CD4-positive, alpha-beta T cell (primary cell): ENCODE data around the gene PHF3. TPM values are rescaled to one million over a fixed set of nuclear protein-coding genes. Genes with fewer than 3 reads are reported as not detected.

Experiments used
- ATAC-seq: fragments of 200-7000 bp; cut with Tn5 transposase; one replicate; pipeline ENCODE4 v1.10.0; 2022; ENCODE audit warnings: mild to moderate bottlenecking; ENCODE audit not compliant: poor library complexity
- CTCF ChIA-PET: fragments of 350-600 bp; sonication (Branson Sonifier 250); formaldehyde crosslinking; loops from one replicate; lab custom pipeline; 2021; ENCODE audit warnings: antibody characterized with exemption, inconsistent platforms; lab: Charles Lee
- POLR2A ChIA-PET: fragments of 350-600 bp; sonication (Branson Sonifier 250); formaldehyde crosslinking; loops from one replicate; lab custom pipeline; 2021; ENCODE audit warnings: antibody characterized with exemption, inconsistent platforms; lab: Charles Lee
- DNase-seq, 14 experiments: peaks; one replicate each; pipeline ENCODE4 v3.0.0-alpha.2; 2013 to 2020; ENCODE audit warnings: mixed read lengths in 2 of 14
- H3K27ac ChIP-seq, 2 donors: one replicate each; pipeline versions ENCODE4 v1.5.1 to v1.7.0; 2013; ENCODE audit warnings: low read length in 2 of 2, low read depth in 1 of 2, mild to moderate bottlenecking in 1 of 2
- H3K27me3 ChIP-seq, 2 experiments: 1 replicate in 1 of 2; 2 replicates in 1 of 2; pipeline versions ENCODE4 v1.6.1 to v1.7.0; 2013; ENCODE audit warnings: low read length in 2 of 2, control low read depth in 1 of 2, mild to moderate bottlenecking in 1 of 2, moderate library complexity in 1 of 2; ENCODE audit not compliant: insufficient read depth in 2 of 2, control insufficient read depth in 1 of 2
- H3K36me3 ChIP-seq: one replicate; pipeline ENCODE4 v1.6.1; 2013; ENCODE audit warnings: low read length, control low read depth; ENCODE audit not compliant: insufficient read depth
- H3K4me1 ChIP-seq: one replicate; pipeline ENCODE4 v1.6.1; 2013; ENCODE audit warnings: low read length, control low read depth; ENCODE audit not compliant: insufficient read depth
- H3K4me3 ChIP-seq: one replicate; pipeline ENCODE4 v1.5.1; 2013; ENCODE audit warnings: mild to moderate bottlenecking, low read length, moderate library complexity
- H3K9me3 ChIP-seq, 2 experiments: 1 replicate in 1 of 2; 2 replicates in 1 of 2; pipeline versions ENCODE4 v1.6.1 to v1.7.0; 2013; ENCODE audit warnings: low read length in 2 of 2, mild to moderate bottlenecking in 2 of 2, control low read depth in 1 of 2, moderate library complexity in 1 of 2; ENCODE audit not compliant: control insufficient read depth in 1 of 2, insufficient read depth in 1 of 2
- H3K27ac Mint-ChIP-seq: one replicate; pipeline ENCODE4 v1.8.0; 2020; ENCODE audit warnings: mixed read lengths
- H3K27me3 Mint-ChIP-seq: one replicate; pipeline ENCODE4 v1.8.0; 2021; ENCODE audit warnings: mixed read lengths
- H3K36me3 Mint-ChIP-seq: one replicate; pipeline ENCODE4 v1.8.0; 2021; ENCODE audit warnings: low read depth, mixed read lengths
- H3K4me1 Mint-ChIP-seq: one replicate; pipeline ENCODE4 v1.8.0; 2021; ENCODE audit warnings: low read depth, mixed read lengths
- H3K4me3 Mint-ChIP-seq: one replicate; pipeline ENCODE4 v1.8.0; 2020; ENCODE audit warnings: mild to moderate bottlenecking, mixed read lengths
- H3K9me3 Mint-ChIP-seq: one replicate; pipeline ENCODE4 v1.8.0; 2020; ENCODE audit warnings: mixed read lengths
- CTCF ChIP-seq: fragments of 200-600 bp; IDR thresholded peaks from one replicate; pipeline ENCODE4 v1.8.0; 2022; ENCODE audit warnings: antibody characterized with exemption, mild to moderate bottlenecking
- intact Hi-C, 2 experiments: fragments of 100-400 bp; cut with DNase I in 1 of 2; cut with micrococcal nuclease in 1 of 2; formaldehyde crosslinking; loops; one replicate each; pipeline versions ENCODE4 v1.15.1 to v1.9.0; 2023 to 2025; cut with DNase I, micrococcal nuclease
- total RNA-seq, 174 experiments: library from RNA in 2 of 174; stranded (reverse) in 2 of 174; gene quantifications; one replicate each; pipeline ENCODE4 v1.2.3 and lab custom pipeline; 2021 to 2026

The PHF3 gene
- total RNA-seq, 2 experiments from 2014 or later = 125 to 136 TPM

- ChIA-PET CTCF (interaction anchor here (1.5 kb wide), 1 partner anchor 118 kb away, joined by 4 read pairs; no protein-coding TSS in a partner anchor), POLR2A (no interaction called here)
- no peaks in the 10 kb centered on the region for H3K27me3 Mint-ChIP-seq
- H3K9me3 ChIP-seq = no peaks in the 10 kb centered on the region
- H3K36me3 ChIP-seq = peaks cover 24% of the 10 kb centered on the region
- no peak for TF ChIP-seq CTCF
- DNase-seq (no peak), ATAC-seq (no peak)
- peaks cover 13% of the 10 kb centered on the region for H3K4me1 Mint-ChIP-seq
- H3K4me3 Mint-ChIP-seq = no peak overlapping the region
- H3K27ac Mint-ChIP-seq = no peak overlapping the region
- intact Hi-C loops = no loop called here
- H3K36me3 Mint-ChIP-seq = peaks cover 39% of the 10 kb centered on the region
- H3K27me3 ChIP-seq = no peaks in the 10 kb centered on the region
- H3K27ac ChIP-seq = no peak overlapping the region
- no peaks in the 10 kb centered on the region for H3K4me1 ChIP-seq
- H3K9me3 Mint-ChIP-seq = no peaks in the 10 kb centered on the region
- H3K4me3 ChIP-seq = no peak overlapping the region
Observed at GRCh38 chr6:63716169-63716568, 80.6 kb downstream of the PHF3 start.

GRCh38 chr6:63721181-63721580, 85.6 kb downstream of the PHF3 start:
- Histone ChIP-seq H3K4me3 (no peak overlapping the region), H3K27me3 (no peaks in the 10 kb centered on the region), H3K9me3 (no peaks in the 10 kb centered on the region), H3K4me1 (no peaks in the 10 kb centered on the region), H3K27ac (no peak overlapping the region), H3K36me3 (no peaks in the 10 kb centered on the region)
- Mint-ChIP-seq H3K4me3 (no peak overlapping the region), H3K27ac (no peak overlapping the region), H3K36me3 (peaks cover 7% of the 10 kb centered on the region), H3K27me3 (no peaks in the 10 kb centered on the region), H3K9me3 (no peaks in the 10 kb centered on the region), H3K4me1 (peaks cover 10% of the 10 kb centered on the region)
- TF ChIP-seq CTCF = no peak
- DNase-seq = no peak
- no peak for ATAC-seq
- ChIA-PET CTCF (no interaction called here), POLR2A (no interaction called here)
- intact Hi-C loops = no loop called here

- TF ChIP-seq CTCF = no peak
- Mint-ChIP-seq H3K4me1 (peaks cover 14% of the 10 kb centered on the region), H3K9me3 (no peaks in the 10 kb centered on the region), H3K27me3 (no peaks in the 10 kb centered on the region), H3K27ac (no peak overlapping the region), H3K36me3 (no peaks in the 10 kb centered on the region), H3K4me3 (no peak overlapping the region)
- ATAC-seq (no peak), DNase-seq (no peak)
- H3K4me3 ChIP-seq = no peak overlapping the region
- H3K36me3 ChIP-seq = no peaks in the 10 kb centered on the region
- ChIA-PET CTCF (no interaction called here), POLR2A (no interaction called here)
- no peaks in the 10 kb centered on the region for H3K4me1 ChIP-seq
- no peak overlapping the region for H3K27ac ChIP-seq
- H3K27me3 ChIP-seq = no peaks in the 10 kb centered on the region
- H3K9me3 ChIP-seq = no peaks in the 10 kb centered on the region
- intact Hi-C loops = no loop called here
Observed at GRCh38 chr6:63724721-63725120, 89.1 kb downstream of the PHF3 start.
